Peyer's patch (tissue), 4 donors: ENCODE measurements around the gene FOXS1.

Source experiments
- POLR2A ChIP-seq, 2 donors: fragments of 450-650 bp; IDR thresholded peaks; one replicate each; pipeline ENCODE4 v1.5.1; 2017; ENCODE audit warnings: antibody characterized with exemption in 2 of 2, mild to moderate bottlenecking in 2 of 2, moderate library complexity in 2 of 2
- TF ChIP-seq, protein P1 (sequence below), 6 experiments: fragments of 450-650 bp in 4 of 6; fragments of 200-600 bp in 2 of 6; sonication (generic) in 1 of 6; IDR thresholded peaks; one replicate each; pipeline ENCODE4 v1.5.1; 2017 to 2019; ENCODE audit warnings: antibody characterized with exemption in 6 of 6, mild to moderate bottlenecking in 3 of 6, moderate library complexity in 1 of 6

GRCh38 chr20:31835554-31835953 lies 9.8 kb downstream of the FOXS1 start:
- TF ChIP-seq, protein P1, sequence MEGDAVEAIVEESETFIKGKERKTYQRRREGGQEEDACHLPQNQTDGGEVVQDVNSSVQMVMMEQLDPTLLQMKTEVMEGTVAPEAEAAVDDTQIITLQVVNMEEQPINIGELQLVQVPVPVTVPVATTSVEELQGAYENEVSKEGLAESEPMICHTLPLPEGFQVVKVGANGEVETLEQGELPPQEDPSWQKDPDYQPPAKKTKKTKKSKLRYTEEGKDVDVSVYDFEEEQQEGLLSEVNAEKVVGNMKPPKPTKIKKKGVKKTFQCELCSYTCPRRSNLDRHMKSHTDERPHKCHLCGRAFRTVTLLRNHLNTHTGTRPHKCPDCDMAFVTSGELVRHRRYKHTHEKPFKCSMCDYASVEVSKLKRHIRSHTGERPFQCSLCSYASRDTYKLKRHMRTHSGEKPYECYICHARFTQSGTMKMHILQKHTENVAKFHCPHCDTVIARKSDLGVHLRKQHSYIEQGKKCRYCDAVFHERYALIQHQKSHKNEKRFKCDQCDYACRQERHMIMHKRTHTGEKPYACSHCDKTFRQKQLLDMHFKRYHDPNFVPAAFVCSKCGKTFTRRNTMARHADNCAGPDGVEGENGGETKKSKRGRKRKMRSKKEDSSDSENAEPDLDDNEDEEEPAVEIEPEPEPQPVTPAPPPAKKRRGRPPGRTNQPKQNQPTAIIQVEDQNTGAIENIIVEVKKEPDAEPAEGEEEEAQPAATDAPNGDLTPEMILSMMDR (IDR thresholded peaks at IDR 0.05): no peak
- no peak for TF ChIP-seq POLR2A (IDR thresholded peaks at IDR 0.05)
